ENCODE results near the gene SNX11.

SNX11 gene

DNA sequence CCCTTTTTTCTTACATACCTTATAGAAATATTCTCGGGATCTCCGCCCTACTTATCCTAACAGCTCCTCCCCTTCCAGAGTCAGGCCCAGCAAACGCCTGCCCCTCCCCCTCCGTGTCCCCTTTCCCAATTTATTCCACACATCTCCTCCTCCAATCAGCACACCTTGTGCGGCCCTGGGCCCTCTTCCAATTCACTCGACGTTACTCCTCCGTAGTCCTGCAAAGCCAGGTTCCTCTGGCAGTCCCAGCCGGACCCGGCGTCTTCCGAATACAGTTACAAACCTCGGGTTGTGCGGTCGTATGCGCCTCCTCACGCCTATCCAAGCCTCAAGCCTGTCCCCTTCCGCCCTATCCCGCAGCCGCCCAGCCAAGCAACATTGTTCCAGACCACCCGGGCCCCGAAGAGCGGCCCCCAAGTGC, 7.0 kb upstream of the SNX11 start:
- Histone ChIP-seq H3K4me3 (ENCODE audit: low read depth in 1 of 2, low read length in 2 of 2) (peak overlapping the region; percentile 79 to 97), H3K27ac (ENCODE audit: low read depth, low read length) (peak overlapping the region; percentile 86), H3K4me1 (ENCODE audit: insufficient read depth, low read length) (peaks cover 13% of the 10 kb centered on the region), H3K36me3 (ENCODE audit: insufficient read depth, low read length) (no peaks in the 10 kb centered on the region), H3K9me3 (ENCODE audit: low read length) (no peaks in the 10 kb centered on the region), H3K27me3 (ENCODE audit: control insufficient read depth in 1 of 2, insufficient read depth in 2 of 2, low read length in 2 of 2) (no peaks in the 10 kb centered on the region), H3K9ac (ENCODE audit: low read length) (peak overlapping the region; percentile 50)

DNA sequence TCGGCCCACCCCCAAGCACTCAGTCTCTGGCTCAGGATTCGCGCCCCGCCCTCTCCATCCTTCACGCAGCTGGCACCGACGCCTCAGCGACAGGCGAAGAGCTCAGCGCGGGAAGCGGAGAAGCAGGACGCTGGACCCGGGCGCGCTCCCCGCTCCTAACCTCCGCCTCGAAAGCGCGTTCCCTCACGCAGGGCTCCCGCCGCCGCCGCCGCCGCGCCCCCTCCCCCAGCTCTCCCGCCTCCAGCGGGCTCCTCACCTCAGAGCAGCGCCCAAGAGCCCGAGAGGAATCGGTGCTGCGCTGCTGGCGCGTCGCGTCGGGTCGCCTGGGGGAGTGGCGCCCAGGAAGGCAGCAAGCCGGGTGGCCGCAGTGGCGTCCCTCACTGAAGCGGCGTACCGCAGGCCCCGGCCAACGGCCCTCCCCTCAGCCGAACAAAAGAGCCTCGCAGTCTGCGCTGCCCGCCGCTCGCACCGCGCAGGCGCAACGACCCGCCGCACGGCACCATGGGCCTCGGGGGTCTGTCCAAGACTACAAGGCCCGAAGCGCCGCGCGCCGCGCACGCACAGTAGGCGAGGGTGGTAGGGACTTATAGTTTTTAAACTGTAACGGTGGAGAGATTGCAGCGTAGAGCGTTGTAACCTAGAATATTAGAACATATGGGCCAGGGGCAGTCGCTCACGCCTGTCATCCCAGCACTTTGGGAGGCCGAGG, 6.4 kb upstream of the SNX11 start, which contains the start of gene CBX1:
CBX1 (minus strand) TSS at position 467 of the 709 bp plus-strand sequence. CDS start 24,474 bp downstream, outside the sequence.
- Histone ChIP-seq H3K4me1 (ENCODE audit: insufficient read depth, low read length) (peaks cover 13% of the 10 kb centered on the region), H3K27ac (ENCODE audit: low read depth, low read length) (peak within 1 kb of the TSS; percentile 86), H3K4me3 (ENCODE audit: low read depth in 1 of 2, low read length in 2 of 2) (peak within 1 kb of the TSS; percentile 79 to 97), H3K9ac (ENCODE audit: low read length) (peak within 1 kb of the TSS; percentile 50), H3K27me3 (ENCODE audit: control insufficient read depth in 1 of 2, insufficient read depth in 2 of 2, low read length in 2 of 2) (no peaks in the 10 kb centered on the region), H3K9me3 (ENCODE audit: low read length) (no peaks in the 10 kb centered on the region), H3K36me3 (ENCODE audit: insufficient read depth, low read length) (no peaks in the 10 kb centered on the region)

GRCh38 chr17:48102043-48102750, 5.4 kb upstream of the SNX11 start:
- Histone ChIP-seq H3K27me3 (ENCODE audit: control insufficient read depth in 1 of 2, insufficient read depth in 2 of 2, low read length in 2 of 2) (no peaks in the 10 kb centered on the region), H3K27ac (ENCODE audit: low read depth, low read length) (no peak overlapping the region), H3K4me3 (ENCODE audit: low read depth in 1 of 2, low read length in 2 of 2) (no peak overlapping the region), H3K9ac (ENCODE audit: low read length) (no peak overlapping the region), H3K9me3 (ENCODE audit: low read length) (no peaks in the 10 kb centered on the region), H3K36me3 (ENCODE audit: insufficient read depth, low read length) (no peaks in the 10 kb centered on the region), H3K4me1 (ENCODE audit: insufficient read depth, low read length) (peaks cover 17% of the 10 kb centered on the region)

DNA sequence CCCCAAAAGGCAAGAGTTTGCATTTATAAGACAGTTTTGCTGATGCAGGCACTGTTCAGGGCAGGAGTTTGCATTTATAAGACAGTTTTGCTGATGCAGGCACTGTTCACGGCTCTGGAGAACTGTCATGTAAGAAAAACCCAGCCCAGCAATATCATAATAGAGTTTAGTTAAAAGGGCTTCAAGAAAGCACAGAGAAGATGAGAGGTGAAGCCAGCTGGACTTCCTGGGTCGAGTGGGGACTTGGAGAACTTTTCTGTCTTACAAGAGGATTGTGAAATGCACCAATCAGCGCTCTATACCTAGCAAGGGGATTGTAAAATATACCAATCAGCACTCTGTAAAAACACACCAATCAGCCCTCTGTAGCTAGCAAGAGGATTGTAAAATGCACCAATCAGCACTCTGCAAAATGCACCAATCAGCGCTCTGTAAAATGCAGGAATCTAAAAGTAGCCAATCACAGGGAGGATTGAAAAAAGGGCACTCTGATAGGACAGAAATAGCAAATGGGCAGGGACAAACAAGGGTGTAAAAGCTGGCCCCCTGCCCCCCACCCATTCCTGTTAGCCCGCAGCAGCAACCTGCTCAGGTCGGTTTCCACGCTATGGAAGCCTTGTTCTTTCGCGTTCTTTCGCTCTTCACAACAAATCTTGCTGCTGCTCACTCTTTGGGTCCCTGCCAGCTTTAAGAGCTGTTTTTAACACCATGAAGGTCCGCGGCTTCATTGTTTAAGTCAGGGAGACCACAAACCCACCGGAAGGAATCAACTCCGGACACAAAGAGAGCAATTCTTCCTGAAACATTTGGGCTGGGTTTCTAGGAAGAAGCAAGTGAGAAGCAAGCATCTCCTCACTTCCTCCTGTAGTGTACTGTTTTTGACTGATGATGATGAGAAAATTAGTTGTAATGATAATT, 4.5 kb upstream of the SNX11 start:
- Histone ChIP-seq H3K27ac (ENCODE audit: low read depth, low read length) (no peak overlapping the region), H3K4me3 (ENCODE audit: low read depth in 1 of 2, low read length in 2 of 2) (no peak overlapping the region), H3K36me3 (ENCODE audit: insufficient read depth, low read length) (no peaks in the 10 kb centered on the region), H3K27me3 (ENCODE audit: control insufficient read depth in 1 of 2, insufficient read depth in 2 of 2, low read length in 2 of 2) (no peaks in the 10 kb centered on the region), H3K9me3 (ENCODE audit: low read length) (no peaks in the 10 kb centered on the region), H3K4me1 (ENCODE audit: insufficient read depth, low read length) (peaks cover 17% of the 10 kb centered on the region), H3K9ac (ENCODE audit: low read length) (no peak overlapping the region)

DNA sequence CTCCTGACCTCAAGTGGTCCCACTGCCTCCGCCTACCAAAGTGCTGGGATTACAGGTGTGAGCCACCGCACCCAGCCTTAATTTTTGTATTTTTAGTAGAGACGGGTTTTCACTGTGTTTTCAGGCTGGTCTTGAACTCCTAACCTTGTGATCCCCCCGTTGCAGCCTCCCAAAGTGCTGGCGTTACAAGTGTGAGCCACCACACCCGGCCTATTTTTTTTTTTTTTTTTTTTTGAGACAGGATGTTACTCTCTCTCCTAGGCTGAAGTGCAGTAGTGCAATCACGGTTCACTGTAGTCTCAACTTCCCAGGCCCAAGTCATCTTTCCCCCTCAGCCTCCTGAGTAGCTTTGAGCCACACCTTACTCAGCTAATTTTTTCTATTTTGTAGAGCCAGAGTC, 3.1 kb upstream of the SNX11 start:
- Histone ChIP-seq H3K36me3 (ENCODE audit: insufficient read depth, low read length) (no peaks in the 10 kb centered on the region), H3K4me1 (ENCODE audit: insufficient read depth, low read length) (peaks cover 22% of the 10 kb centered on the region), H3K4me3 (ENCODE audit: low read depth in 1 of 2, low read length in 2 of 2) (no peak overlapping the region), H3K27me3 (ENCODE audit: control insufficient read depth in 1 of 2, insufficient read depth in 2 of 2, low read length in 2 of 2) (no peaks in the 10 kb centered on the region), H3K27ac (ENCODE audit: low read depth, low read length) (no peak overlapping the region), H3K9me3 (ENCODE audit: low read length) (no peaks in the 10 kb centered on the region), H3K9ac (ENCODE audit: low read length) (no peak overlapping the region)

GRCh38 chr17:48106802-48107136, 797 bp upstream of the SNX11 start:
- peaks cover 4% of the 10 kb centered on the region for H3K36me3 ChIP-seq (ENCODE audit: insufficient read depth, low read length)
- H3K9me3 ChIP-seq (ENCODE audit: low read length), result no peaks in the 10 kb centered on the region
- peak overlapping the region; percentile 88 for H3K27ac ChIP-seq (ENCODE audit: low read depth, low read length)
- H3K4me1 ChIP-seq (ENCODE audit: insufficient read depth, low read length), result peaks cover 17% of the 10 kb centered on the region
- H3K9ac ChIP-seq (ENCODE audit: low read length), result peak overlapping the region; percentile 87
- peak overlapping the region; percentile 81 to 99 for H3K4me3 ChIP-seq (ENCODE audit: low read depth in 1 of 2, low read length in 2 of 2)
- H3K27me3 ChIP-seq (ENCODE audit: control insufficient read depth in 1 of 2, insufficient read depth in 2 of 2, low read length in 2 of 2), result no peaks in the 10 kb centered on the region

DNA sequence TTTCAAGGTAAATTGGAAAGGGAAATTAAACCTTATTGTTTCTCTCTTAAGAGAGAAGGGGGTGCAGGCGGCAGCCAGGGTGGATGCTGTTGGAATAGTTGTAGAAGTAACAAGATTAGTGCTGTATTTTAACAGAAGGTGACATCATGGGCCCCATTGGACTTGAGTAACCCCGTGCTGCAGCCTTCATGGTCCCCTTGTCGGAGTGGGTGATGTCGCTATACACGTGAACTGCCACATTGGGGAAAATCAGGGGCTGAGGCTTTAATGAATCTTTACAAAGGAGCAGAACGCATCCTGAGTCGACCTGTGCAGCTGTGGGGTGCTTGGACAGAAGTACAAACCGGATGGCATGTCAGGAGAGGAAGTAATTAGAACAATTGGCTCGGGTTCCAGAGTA, 3.2 kb downstream of the SNX11 start:
- H3K9me3 ChIP-seq (ENCODE audit: low read length), result no peaks in the 10 kb centered on the region
- no peak overlapping the region for H3K9ac ChIP-seq (ENCODE audit: low read length)
- H3K4me3 ChIP-seq (ENCODE audit: low read depth in 1 of 2, low read length in 2 of 2), result no peak overlapping the region
- peaks cover 17% of the 10 kb centered on the region for H3K4me1 ChIP-seq (ENCODE audit: insufficient read depth, low read length)
- H3K27ac ChIP-seq (ENCODE audit: low read depth, low read length), result no peak overlapping the region
- H3K36me3 ChIP-seq (ENCODE audit: insufficient read depth, low read length), result peaks cover 10% of the 10 kb centered on the region
- H3K27me3 ChIP-seq (ENCODE audit: control insufficient read depth in 1 of 2, insufficient read depth in 2 of 2, low read length in 2 of 2), result no peaks in the 10 kb centered on the region

DNA sequence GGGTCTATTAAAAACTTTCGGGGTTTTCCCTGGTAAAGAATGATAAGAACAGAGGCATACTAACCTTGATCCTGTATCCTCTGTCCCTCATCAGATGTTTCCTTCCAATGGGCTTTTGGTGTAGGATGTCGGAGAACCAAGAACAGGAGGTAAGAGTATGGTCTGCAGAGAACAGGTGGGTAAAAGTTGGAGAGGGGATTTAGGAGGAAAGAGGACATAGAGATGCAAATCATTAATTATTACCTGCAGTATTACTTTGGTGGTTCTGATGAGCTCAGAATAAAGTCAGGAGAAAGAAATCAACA, 4.3 kb downstream of the SNX11 start:
- Histone ChIP-seq H3K9me3 (ENCODE audit: low read length) (no peaks in the 10 kb centered on the region), H3K4me1 (ENCODE audit: insufficient read depth, low read length) (peaks cover 14% of the 10 kb centered on the region), H3K9ac (ENCODE audit: low read length) (no peak overlapping the region), H3K36me3 (ENCODE audit: insufficient read depth, low read length) (peaks cover 10% of the 10 kb centered on the region), H3K27ac (ENCODE audit: low read depth, low read length) (no peak overlapping the region), H3K27me3 (ENCODE audit: control insufficient read depth in 1 of 2, insufficient read depth in 2 of 2, low read length in 2 of 2) (no peaks in the 10 kb centered on the region), H3K4me3 (ENCODE audit: low read depth in 1 of 2, low read length in 2 of 2) (no peak overlapping the region)

- Histone ChIP-seq H3K4me1 (ENCODE audit: insufficient read depth, low read length) (peaks cover 12% of the 10 kb centered on the region), H3K4me3 (ENCODE audit: low read depth in 1 of 2, low read length in 2 of 2) (no peak overlapping the region), H3K36me3 (ENCODE audit: insufficient read depth, low read length) (peaks cover 10% of the 10 kb centered on the region), H3K27me3 (ENCODE audit: control insufficient read depth in 1 of 2, insufficient read depth in 2 of 2, low read length in 2 of 2) (no peaks in the 10 kb centered on the region), H3K9me3 (ENCODE audit: low read length) (no peaks in the 10 kb centered on the region), H3K27ac (ENCODE audit: low read depth, low read length) (no peak overlapping the region), H3K9ac (ENCODE audit: low read length) (no peak overlapping the region)
These were observed 5.7 kb downstream of the SNX11 start for GRCh38 chr17:48113201-48113676.

DNA sequence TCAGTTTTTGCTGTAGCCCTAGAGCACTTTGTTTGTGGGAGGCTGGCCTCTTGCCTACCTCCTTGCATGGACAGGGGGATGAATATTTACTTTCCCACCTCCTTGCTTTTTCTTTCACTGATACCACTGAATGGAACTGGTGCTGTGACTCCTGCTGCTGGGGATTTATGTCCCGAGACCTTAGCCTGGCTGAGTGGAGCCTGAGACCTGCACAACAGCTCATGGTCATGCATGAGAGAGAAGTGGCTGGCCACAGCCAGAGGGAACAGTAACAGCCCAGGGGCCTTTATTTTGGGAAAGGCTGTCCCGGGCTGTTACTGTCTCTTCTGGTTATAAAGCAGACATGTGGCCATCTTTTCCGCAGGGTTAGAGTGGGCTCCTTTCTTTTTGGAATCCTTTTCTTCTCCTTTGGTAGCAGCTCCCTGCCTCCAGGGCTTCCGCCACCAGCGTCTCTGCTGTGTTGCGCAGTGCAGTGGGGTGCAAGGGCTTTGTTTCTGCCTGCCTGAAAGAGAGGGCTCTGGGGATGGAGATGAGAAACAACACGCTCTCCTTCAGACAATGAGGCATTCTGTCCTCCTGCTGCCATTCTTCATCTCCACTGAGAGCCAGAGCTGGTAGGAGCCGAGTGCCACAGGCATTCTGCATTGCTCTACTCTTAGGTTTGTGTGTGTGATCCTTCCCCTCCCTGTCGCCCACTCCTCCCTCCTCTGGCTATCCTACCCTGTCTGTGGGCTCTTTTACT, 14.5 kb downstream of the SNX11 start:
- no peak overlapping the region for H3K4me3 ChIP-seq (ENCODE audit: low read depth in 1 of 2, low read length in 2 of 2)
- H3K36me3 ChIP-seq (ENCODE audit: insufficient read depth, low read length), result peaks cover 47% of the 10 kb centered on the region
- no peaks in the 10 kb centered on the region for H3K27me3 ChIP-seq (ENCODE audit: control insufficient read depth in 1 of 2, insufficient read depth in 2 of 2, low read length in 2 of 2)
- no peaks in the 10 kb centered on the region for H3K9me3 ChIP-seq (ENCODE audit: low read length)
- H3K4me1 ChIP-seq (ENCODE audit: insufficient read depth, low read length), result no peaks in the 10 kb centered on the region
- H3K9ac ChIP-seq (ENCODE audit: low read length), result no peak overlapping the region
- no peak overlapping the region for H3K27ac ChIP-seq (ENCODE audit: low read depth, low read length)

GRCh38 chr17:48122665-48123045, 15.1 kb downstream of the SNX11 start:
- H3K36me3 ChIP-seq (ENCODE audit: insufficient read depth, low read length), result peaks cover 47% of the 10 kb centered on the region
- no peaks in the 10 kb centered on the region for H3K9me3 ChIP-seq (ENCODE audit: low read length)
- no peak overlapping the region for H3K27ac ChIP-seq (ENCODE audit: low read depth, low read length)
- no peak overlapping the region for H3K9ac ChIP-seq (ENCODE audit: low read length)
- no peaks in the 10 kb centered on the region for H3K27me3 ChIP-seq (ENCODE audit: control insufficient read depth in 1 of 2, insufficient read depth in 2 of 2, low read length in 2 of 2)
- H3K4me3 ChIP-seq (ENCODE audit: low read depth in 1 of 2, low read length in 2 of 2), result no peak overlapping the region
- H3K4me1 ChIP-seq (ENCODE audit: insufficient read depth, low read length), result no peaks in the 10 kb centered on the region
